Astrocyte of the spinal cord (primary cell): Measurements from ENCODE around the gene SIGLECL1.
"Not testable (repeated sequence)": the region's sequence is repeated elsewhere in the genome, so short reads cannot be mapped to it uniquely, and the experiment has no call there.

Experiments used
- DNase-seq: peaks from one replicate; pipeline ENCODE4 v3.0.0; 2011; ENCODE audit warnings: low read depth, low spot score
- H3K4me3 ChIP-seq: 2 replicates; pipeline ENCODE4 v1.5.1; 2011; ENCODE audit warnings: low read depth, mild to moderate bottlenecking, low read length, moderate library complexity
- CTCF ChIP-seq: IDR thresholded peaks from 2 replicates; pipeline ENCODE4 v1.5.1; 2012; ENCODE audit warnings: low read depth, mild to moderate bottlenecking, low read length, inconsistent platforms
- in situ Hi-C: cut with HindIII; loops from 2 replicates; pipeline ENCODE4 v1.10.0; 2017; ENCODE audit warnings: low sequenced_read_pairs

Gene SIGLECL1

GRCh38 chr19:51211833-51212232 lies 39.0 kb upstream of the SIGLECL1 start:
- no peak for DNase-seq
- no peak for TF ChIP-seq CTCF
- in situ Hi-C loops: no loop called here
- no peak overlapping the region for H3K4me3 ChIP-seq

GRCh38 chr19:51219307-51219706 lies 31.6 kb upstream of the SIGLECL1 start:
- in situ Hi-C loops: no loop called here
- no peak overlapping the region for H3K4me3 ChIP-seq
- DNase-seq: no peak
- no peak for TF ChIP-seq CTCF

GRCh38 chr19:51219971-51220370 lies 30.9 kb upstream of the SIGLECL1 start:
- H3K4me3 ChIP-seq: no peak overlapping the region
- no peak for DNase-seq
- TF ChIP-seq CTCF: no peak
- in situ Hi-C loops: no loop called here

GRCh38 chr19:51220996-51221395 lies 29.9 kb upstream of the SIGLECL1 start:
- no peak for DNase-seq
- H3K4me3 ChIP-seq: no peak overlapping the region
- in situ Hi-C loops: no loop called here
- TF ChIP-seq CTCF: no peak

GRCh38 chr19:51224163-51224641 lies 26.7 kb upstream of the SIGLECL1 start:
- in situ Hi-C loops: no loop called here
- no peak overlapping the region for H3K4me3 ChIP-seq
- TF ChIP-seq CTCF: no peak
- DNase-seq: no peak

- in situ Hi-C loops, H3K4me3 ChIP-seq, DNase-seq: not testable (repeated sequence)
These were observed 25.9 kb upstream of the SIGLECL1 start, which contains the start of gene CD33 for GRCh38 chr19:51224898-51225393. Gene CD33 (plus strand): TSS chr19:51225080. CDS start chr19:51225119, 39 bp downstream.

GRCh38 chr19:51226067-51226466 lies 24.8 kb upstream of the SIGLECL1 start:
- no peak for TF ChIP-seq CTCF
- in situ Hi-C loops: no loop called here
- H3K4me3 ChIP-seq: no peak overlapping the region
- no peak for DNase-seq
